ENCODE results near the gene ALKBH4.
"Not testable (repeated sequence)": the region's sequence is repeated elsewhere in the genome, so short reads cannot be mapped to it uniquely, and the experiment has no call there.

Gene ALKBH4

DNA sequence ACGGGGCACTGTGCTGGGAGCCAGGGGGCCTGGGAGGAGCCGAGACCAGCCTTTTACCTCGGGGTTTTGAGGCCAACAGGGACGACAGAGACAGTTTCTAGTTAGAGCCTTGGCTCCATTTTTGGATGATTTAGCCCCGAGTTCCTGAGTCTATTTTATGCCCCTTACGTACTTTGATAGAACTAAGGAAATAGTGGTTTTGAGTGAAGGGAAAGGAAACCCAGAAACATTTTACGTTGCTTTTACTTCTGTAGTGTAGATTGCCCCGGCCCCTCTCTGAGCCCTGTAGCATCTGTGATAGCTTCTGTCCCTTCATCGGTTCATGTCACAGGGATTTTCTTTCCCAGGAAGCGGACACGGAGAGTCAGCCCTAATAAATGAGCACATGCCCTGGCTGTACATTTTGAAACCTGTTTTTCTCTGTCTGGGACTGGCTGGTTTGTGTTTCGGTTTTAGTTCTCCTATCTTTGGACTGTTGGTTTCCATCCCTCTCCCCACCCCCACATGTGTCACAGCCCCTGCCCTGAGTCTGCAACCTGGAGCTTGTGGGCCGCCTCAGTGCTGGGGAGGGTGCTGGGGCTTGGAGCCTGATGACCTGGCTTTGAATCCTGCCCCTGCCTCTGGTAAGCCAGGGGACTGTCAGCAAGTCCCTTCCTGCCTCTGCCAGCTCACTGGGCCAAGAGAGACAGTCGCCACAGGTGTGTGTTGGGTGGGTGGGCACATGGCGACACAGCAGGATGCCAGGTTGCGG is 38.2 kb downstream of the ALKBH4 start:
- DNase-seq (ENCODE audit: low spot score), result no peak

DNA sequence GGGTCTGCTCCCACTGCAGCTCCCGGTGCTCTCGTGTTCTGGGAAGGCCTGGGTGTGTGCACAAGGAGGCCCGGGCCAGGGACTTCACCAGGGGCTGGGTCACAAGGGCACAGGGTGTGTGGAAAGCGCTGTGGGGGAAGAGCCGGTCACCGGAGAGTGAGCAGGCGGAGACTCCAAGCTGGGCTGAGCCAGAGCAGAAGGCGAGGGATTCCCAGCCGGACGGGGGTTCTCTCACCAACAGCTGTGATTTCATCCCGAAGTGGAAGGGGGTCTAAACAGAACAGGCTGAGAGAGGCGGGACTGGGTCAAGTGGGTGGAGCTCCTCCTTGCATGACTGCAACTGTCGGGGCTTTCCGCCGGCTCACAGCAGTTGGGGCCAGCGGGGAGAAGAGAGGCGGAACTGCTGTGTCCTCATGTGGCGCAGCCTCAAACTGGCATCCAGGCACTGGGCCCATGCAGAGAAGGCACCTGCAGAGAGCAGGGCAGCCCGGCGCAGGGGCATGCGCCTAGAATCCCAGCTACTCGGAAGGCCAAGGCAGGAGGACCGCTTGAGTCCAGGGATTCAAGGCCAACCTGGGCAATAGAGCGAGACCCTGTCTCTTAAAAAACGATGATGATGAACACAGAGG is 38.9 kb downstream of the ALKBH4 start:
- no peak for DNase-seq (ENCODE audit: low spot score)

- no peak for DNase-seq (ENCODE audit: low spot score)
Observed at GRCh38 chr7:102424787-102425218, 39.9 kb downstream of the ALKBH4 start.

GRCh38 chr7:102424129-102424551 is 40.5 kb downstream of the ALKBH4 start:
- DNase-seq (ENCODE audit: low spot score), result no peak

- DNase-seq (ENCODE audit: low spot score), result no peak
Observed at GRCh38 chr7:102421706-102422240, 42.9 kb downstream of the ALKBH4 start.

DNA sequence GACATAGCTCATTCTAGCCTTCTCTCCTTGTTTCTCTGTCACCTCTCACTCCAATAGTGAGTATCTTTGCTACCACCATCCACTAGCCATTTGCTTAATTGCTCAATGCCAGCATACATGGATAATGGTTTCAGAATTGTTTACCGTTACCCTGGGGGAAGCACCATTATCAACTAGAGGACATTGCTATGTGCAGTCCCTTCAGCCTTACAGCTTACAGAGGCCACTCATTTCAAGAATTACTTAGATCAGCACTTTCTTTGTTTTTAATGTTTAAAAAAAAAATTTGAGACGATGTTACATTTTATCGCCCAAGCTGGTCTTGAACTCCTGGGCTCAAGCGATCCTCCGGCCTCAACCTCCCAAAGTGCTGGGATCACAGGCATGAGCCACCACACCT is 46.1 kb downstream of the ALKBH4 start:
- DNase-seq (ENCODE audit: low spot score), result no peak

- DNase-seq (ENCODE audit: low spot score), result no peak
Observed at GRCh38 chr7:102417105-102417504, 47.6 kb downstream of the ALKBH4 start.

GRCh38 chr7:102416406-102416805 is 48.3 kb downstream of the ALKBH4 start:
- no peak for DNase-seq (ENCODE audit: low spot score)

- no peak for DNase-seq (ENCODE audit: low spot score)
Observed at GRCh38 chr7:102415685-102416225, 48.9 kb downstream of the ALKBH4 start.

DNA sequence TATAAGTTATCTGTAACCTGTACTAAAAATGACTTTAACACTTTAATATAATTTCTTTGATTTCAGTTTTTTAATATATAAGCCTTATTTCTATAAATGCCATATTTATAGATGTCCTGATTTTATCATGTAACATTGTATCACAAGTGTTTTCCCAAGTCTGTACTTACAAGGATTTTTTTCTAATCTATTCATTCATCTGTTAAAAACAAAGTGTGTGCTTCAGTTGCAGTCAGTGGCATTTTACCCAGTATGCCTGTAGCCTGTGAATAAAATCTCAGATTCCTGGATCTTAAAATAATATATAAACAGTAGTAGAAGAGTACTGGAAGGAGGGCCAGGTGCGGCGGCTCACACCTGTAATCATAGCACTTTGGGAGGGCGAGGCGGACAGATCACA is 51.1 kb downstream of the ALKBH4 start:
- DNase-seq (ENCODE audit: low spot score), result no peak

DNA sequence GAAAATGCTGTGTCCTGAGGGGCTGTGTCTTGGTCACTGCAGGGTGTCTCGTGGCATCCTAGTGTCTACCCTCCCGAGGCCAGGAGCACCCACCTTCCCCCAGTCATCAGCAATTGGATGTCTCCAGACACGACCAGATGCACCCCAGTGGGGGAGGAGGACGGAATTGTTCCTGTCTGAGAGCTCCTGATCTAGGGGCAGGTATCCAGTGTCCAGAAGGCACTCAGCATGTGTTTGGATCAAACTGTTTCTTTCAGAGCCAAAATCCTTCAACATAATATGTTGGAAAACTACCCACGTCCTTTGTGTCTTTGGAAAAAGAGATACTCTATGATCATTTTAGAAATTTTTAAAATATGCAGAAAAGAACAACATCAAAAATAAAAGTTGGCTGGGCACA is 51.6 kb downstream of the ALKBH4 start:
- DNase-seq (ENCODE audit: low spot score), result no peak

DNA sequence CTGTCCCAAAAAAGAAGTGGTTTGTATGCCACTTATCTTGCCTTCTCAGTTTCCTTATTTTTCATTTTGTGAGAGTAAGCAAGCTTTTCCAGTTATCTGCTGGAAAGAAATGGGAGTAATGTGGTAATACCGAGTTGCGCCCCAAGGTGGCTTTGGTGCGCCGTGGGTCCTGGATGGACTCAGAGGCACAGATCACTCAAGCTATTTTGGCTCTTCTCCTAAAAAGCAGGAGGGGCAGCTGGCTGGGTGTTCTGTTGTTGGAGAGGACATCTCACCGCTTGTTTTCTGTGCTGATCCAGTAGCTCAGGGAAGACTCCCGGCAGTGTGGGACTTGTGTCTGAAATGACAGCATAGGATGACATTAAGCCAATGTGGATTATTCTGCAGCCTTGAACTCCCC is 52.1 kb downstream of the ALKBH4 start:
- peak; percentile 57 for DNase-seq (ENCODE audit: low spot score)

- no peak for DNase-seq (ENCODE audit: low spot score)
Observed at GRCh38 chr7:102410918-102411317, 53.7 kb downstream of the ALKBH4 start.

GRCh38 chr7:102410123-102410522 is 54.5 kb downstream of the ALKBH4 start:
- no peak for DNase-seq (ENCODE audit: low spot score)

DNA sequence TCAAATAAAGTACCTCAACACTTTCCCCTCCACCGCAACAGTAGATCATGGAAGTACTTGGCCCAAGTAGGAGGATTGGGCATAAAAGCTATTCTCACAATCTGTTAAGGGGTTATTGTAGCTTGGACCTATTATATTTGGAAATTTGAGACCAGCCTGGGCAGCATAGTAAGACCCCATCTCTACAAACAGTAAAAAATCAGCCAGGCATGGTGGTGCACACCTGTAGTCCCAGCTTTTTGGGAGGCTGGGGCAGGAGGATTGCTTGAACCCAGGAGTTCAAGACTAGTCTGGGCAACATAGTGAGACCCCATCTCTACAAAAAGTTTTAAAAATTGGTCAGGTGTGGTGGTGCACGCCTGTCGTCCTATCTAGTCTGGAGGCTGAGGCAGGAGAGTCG is 55.3 kb downstream of the ALKBH4 start:
- no peak for DNase-seq (ENCODE audit: low spot score)

DNA sequence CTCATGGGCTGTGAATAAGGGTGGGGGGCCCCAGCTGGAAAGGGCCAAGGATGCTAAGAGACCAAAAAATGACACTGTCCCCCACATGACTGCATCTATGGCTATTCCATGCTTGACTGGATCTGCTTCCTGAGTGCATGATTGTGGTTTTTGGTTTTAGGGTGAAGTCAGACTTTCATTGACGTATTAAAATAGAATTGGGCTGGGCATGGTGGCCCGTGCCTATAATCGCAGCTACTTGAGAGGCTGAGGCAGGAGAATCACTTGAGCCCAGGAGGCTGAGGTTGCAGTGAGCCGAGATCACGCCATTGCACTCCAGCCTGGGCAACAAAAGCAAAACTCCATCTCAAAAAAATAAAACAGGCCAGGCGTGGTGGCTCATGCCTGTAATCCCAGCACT is 56.1 kb downstream of the ALKBH4 start:
- DNase-seq (ENCODE audit: low spot score), result not testable (repeated sequence)

- no peak for DNase-seq (ENCODE audit: low spot score)
Observed at GRCh38 chr7:102407910-102408309, 56.8 kb downstream of the ALKBH4 start.

Data from AG20443 (cell line).